ENCODE results near the gene ELMO3. TPM values are rescaled to one million over a fixed set of nuclear protein-coding genes. Genes with fewer than 3 reads are reported as not detected.

ELMO3 gene
- total and polyA plus RNA-seq, 2 of the 13 experiments (the other 11 are each of a cell fraction or from before 2014, with no cell fraction given) = 2.6 to 4.0 TPM

DNA sequence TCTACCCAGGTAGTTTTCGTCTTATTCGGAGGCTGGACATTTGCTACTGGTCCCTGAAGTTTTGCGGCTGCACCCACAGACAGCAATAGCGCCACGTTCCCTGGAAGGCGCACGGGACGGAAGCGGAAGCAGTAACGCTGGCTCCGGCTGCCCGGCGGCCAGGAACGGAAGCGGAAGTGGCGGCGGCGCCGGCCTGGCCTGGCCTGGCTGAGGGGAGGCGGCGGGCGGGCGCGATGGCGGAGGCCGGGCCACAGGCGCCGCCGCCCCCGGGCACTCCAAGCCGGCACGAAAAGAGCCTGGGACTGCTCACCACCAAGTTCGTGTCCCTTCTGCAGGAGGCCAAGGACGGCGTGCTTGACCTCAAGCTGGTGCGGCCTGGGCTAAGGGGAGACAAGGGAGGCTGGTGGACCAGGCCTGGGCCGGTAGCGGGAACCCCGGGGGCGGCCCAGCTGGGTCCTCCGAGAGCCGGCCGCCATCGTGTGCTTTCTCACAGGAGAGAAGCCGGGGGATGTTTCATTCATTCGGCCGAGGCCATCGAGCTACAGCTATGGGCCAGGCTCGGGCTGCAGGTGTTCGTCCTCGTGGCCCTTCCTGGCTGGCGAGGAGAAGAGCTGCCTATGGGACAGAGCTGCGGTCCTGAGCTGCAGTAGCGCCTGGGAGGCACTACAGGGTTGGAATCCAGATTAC lies 6.8 kb upstream of the ELMO3 start, which contains the start of gene E2F4 (continued):
- TF ChIP-seq, protein P1, sequence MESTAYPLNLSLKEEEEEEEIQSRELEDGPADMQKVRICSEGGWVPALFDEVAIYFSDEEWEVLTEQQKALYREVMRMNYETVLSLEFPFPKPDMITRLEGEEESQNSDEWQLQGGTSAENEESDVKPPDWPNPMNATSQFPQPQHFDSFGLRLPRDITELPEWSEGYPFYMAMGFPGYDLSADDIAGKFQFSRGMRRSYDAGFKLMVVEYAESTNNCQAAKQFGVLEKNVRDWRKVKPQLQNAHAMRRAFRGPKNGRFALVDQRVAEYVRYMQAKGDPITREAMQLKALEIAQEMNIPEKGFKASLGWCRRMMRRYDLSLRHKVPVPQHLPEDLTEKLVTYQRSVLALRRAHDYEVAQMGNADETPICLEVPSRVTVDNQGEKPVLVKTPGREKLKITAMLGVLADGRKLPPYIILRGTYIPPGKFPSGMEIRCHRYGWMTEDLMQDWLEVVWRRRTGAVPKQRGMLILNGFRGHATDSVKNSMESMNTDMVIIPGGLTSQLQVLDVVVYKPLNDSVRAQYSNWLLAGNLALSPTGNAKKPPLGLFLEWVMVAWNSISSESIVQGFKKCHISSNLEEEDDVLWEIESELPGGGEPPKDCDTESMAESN (CRISPR knock-in tag; conservative IDR thresholded peaks at IDR 0.05) = peak; percentile 88
- TF ChIP-seq SP140L (CRISPR knock-in tag; IDR thresholded peaks at IDR 0.05; ENCODE audit: borderline replicate concordance) (no peak), KLF15 (CRISPR knock-in tag; IDR thresholded peaks at IDR 0.05; ENCODE audit: borderline replicate concordance) (no peak), HOXA9 (CRISPR knock-in tag; IDR thresholded peaks at IDR 0.05; ENCODE audit: borderline replicate concordance) (no peak), ZSCAN25 (CRISPR knock-in tag; IDR thresholded peaks at IDR 0.05) (no peak; the same call in 1 of the 2 replicates), ZNF703 (CRISPR knock-in tag; IDR thresholded peaks at IDR 0.05; ENCODE audit: borderline replicate concordance) (no peak), HNF4A (CRISPR knock-in tag; IDR thresholded peaks at IDR 0.05) (no peak), CENPX (CRISPR knock-in tag; IDR thresholded peaks at IDR 0.05) (no peak), ZNF10 (CRISPR knock-in tag; IDR thresholded peaks at IDR 0.05; ENCODE audit: borderline replicate concordance, low read depth) (no peak), U2AF1 (optimal IDR thresholded peaks at IDR 0.05; ENCODE audit: low read depth, low read length) (no peak), CEBPB (IDR thresholded peaks at IDR 0.05; ENCODE audit: borderline replicate concordance, low read depth, low read length) (no peak), ZNF510 (CRISPR knock-in tag; IDR thresholded peaks at IDR 0.05; ENCODE audit: low read depth) (no peak), MZF1 (CRISPR knock-in tag; IDR thresholded peaks at IDR 0.05; ENCODE audit: borderline replicate concordance) (no peak), TBP (CRISPR knock-in tag; IDR thresholded peaks at IDR 0.05) (no peak), DNMT1 (CRISPR knock-in tag; IDR thresholded peaks at IDR 0.05) (peak; percentile 85; the same call in 1 of the 2 replicates), RXRA (CRISPR knock-in tag; IDR thresholded peaks at IDR 0.05) (peak; percentile 37), FLYWCH1 (CRISPR knock-in tag; IDR thresholded peaks at IDR 0.05) (no peak), GZF1 (CRISPR knock-in tag; IDR thresholded peaks at IDR 0.05) (no peak), ZNF615 (CRISPR knock-in tag; IDR thresholded peaks at IDR 0.05; ENCODE audit: borderline replicate concordance) (no peak), ZNF841 (CRISPR knock-in tag; IDR thresholded peaks at IDR 0.05; ENCODE audit: borderline replicate concordance) (peak; percentile 81), ZNF143 (CRISPR knock-in tag; IDR thresholded peaks at IDR 0.05) (peak; percentile 79), ZNF788 (CRISPR knock-in tag; IDR thresholded peaks at IDR 0.05; ENCODE audit: borderline replicate concordance) (peak; percentile 72; the same call in 1 of the 2 replicates)
- TF ChIP-seq, protein P2, sequence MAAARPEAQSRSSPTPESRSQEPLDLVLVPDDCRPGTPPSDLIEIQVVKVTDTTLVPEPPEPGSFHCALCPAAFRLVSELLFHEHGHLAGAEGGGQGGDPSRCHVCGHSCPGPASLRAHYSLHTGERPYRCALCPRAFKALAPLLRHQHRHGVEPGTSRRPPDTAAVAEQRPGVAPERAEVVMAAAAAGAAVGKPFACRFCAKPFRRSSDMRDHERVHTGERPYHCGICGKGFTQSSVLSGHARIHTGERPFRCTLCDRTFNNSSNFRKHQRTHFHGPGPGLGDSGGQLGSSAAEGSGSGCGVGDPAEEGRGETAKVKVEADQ (CRISPR knock-in tag; IDR thresholded peaks at IDR 0.05; ENCODE audit: borderline replicate concordance) = 0 out of 2 replicates have a peak, but pooled peaks have one; percentile 41
- TF ChIP-seq, protein P3, sequence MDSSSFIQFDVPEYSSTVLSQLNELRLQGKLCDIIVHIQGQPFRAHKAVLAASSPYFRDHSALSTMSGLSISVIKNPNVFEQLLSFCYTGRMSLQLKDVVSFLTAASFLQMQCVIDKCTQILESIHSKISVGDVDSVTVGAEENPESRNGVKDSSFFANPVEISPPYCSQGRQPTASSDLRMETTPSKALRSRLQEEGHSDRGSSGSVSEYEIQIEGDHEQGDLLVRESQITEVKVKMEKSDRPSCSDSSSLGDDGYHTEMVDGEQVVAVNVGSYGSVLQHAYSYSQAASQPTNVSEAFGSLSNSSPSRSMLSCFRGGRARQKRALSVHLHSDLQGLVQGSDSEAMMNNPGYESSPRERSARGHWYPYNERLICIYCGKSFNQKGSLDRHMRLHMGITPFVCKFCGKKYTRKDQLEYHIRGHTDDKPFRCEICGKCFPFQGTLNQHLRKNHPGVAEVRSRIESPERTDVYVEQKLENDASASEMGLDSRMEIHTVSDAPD (CRISPR knock-in tag; IDR thresholded peaks at IDR 0.05) = no peak
- TF ChIP-seq, protein P4, sequence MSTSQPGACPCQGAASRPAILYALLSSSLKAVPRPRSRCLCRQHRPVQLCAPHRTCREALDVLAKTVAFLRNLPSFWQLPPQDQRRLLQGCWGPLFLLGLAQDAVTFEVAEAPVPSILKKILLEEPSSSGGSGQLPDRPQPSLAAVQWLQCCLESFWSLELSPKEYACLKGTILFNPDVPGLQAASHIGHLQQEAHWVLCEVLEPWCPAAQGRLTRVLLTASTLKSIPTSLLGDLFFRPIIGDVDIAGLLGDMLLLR (CRISPR knock-in tag; IDR thresholded peaks at IDR 0.05) = peak; percentile 91
- TF ChIP-seq, protein P5, sequence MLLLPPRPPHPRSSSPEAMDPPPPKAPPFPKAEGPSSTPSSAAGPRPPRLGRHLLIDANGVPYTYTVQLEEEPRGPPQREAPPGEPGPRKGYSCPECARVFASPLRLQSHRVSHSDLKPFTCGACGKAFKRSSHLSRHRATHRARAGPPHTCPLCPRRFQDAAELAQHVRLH (CRISPR knock-in tag; IDR thresholded peaks at IDR 0.05; ENCODE audit: borderline replicate concordance, low read depth) = peak; percentile 85; the same call in 1 of the 2 replicates

All from HepG2 (cell line).